Aortic smooth muscle cell (primary cell): ENCODE results near the gene PGM2L1. TPM values are rescaled to one million over a fixed set of nuclear protein-coding genes. Genes with fewer than 3 reads are reported as not detected.

Experiments used
- total RNA-seq: library from RNA; depleted of rRNA; stranded (reverse); fragments of >200 nt; gene quantifications from 2 replicates; pipeline ENCODE4 v1.2.3, GENCODE V29; 2014

PGM2L1 gene
- total RNA-seq = 4.5 and 7.0 TPM in 2 replicates

GRCh38 chr11:74398244-74399159, at the start of gene PGM2L1:
PGM2L1 (minus strand) TSS chr11:74398433; CDS start chr11:74398161, 272 bp downstream.

GRCh38 chr11:74311352-74311926, 86.8 kb downstream of the PGM2L1 start, which contains the start of gene P4HA3:
P4HA3 (minus strand) TSS chr11:74311640; CDS start chr11:74311611, 29 bp downstream.

Other genes with a start within 250 kb of the PGM2L1 start
- gene C2CD3, start 227.4 kb downstream of the PGM2L1 start, total RNA-seq = 5.9 and 7.0 TPM in 2 replicates
- 20.2 and 27.9 TPM in 2 replicates for gene PPME1, start 227.1 kb downstream of the PGM2L1 start, total RNA-seq
- gene P4HA3, start 86.8 kb downstream of the PGM2L1 start, total RNA-seq = 3.6 and 10.6 TPM in 2 replicates
- gene KCNE3, start 69.1 kb upstream of the PGM2L1 start, total RNA-seq = under 0.01 and 0.06 TPM in 2 replicates
- 1.2 and 1.6 TPM in 2 replicates for gene LIPT2, start 95.3 kb upstream of the PGM2L1 start, total RNA-seq
- gene POLD3, start 194.1 kb upstream of the PGM2L1 start, total RNA-seq = 8.5 and 13.3 TPM in 2 replicates